Measurements from ENCODE around the gene DCANP1.
A peak's percentile ranks its signal among the peaks of the same experiment; 100 is the strongest.

The DCANP1 gene

GRCh38 chr5:135483254-135483653 lies 36.1 kb upstream of the DCANP1 start:
- TF ChIP-seq Cebpa-rat (IDR thresholded peaks at IDR 0.05), result no peak
- no peak overlapping the region for H3K27ac ChIP-seq
- H3K27me3 ChIP-seq, result peaks cover 29 to 39% (median 36%) of the 10 kb centered on the region in 11 experiments

GRCh38 chr5:135482381-135482933 lies 35.3 kb upstream of the DCANP1 start:
- H3K4me1 ChIP-seq, result peaks cover 0 to 32% (median 4%) of the 10 kb centered on the region in 10 experiments; a peak in 8 of 20 replicates
- no peak overlapping the region for H3K9ac ChIP-seq
- H3K27ac ChIP-seq, result no peak overlapping the region
- H3K9me3 ChIP-seq (replicated peaks in 1 of 11), result no peaks in the 10 kb centered on the region
- no peaks in the 10 kb centered on the region for H3K36me3 ChIP-seq
- peak overlapping the region in 3 of 11 experiments; percentile 72 to 86 (median 83); a peak in 5 of 22 replicates for H3K4me2 ChIP-seq
- no peak for TF ChIP-seq Cebpa-rat (IDR thresholded peaks at IDR 0.05)
- no peak overlapping the region for H3K4me3 ChIP-seq
- H3K27me3 ChIP-seq, result peaks cover 21 to 31% (median 28%) of the 10 kb centered on the region in 11 experiments
- peaks cover 0 to 7% (median 0%) of the 10 kb centered on the region in 11 experiments; a peak in 2 of 22 replicates for H4K20me1 ChIP-seq

More at GRCh38 chr5:135483254-135483653, 36.1 kb upstream of the DCANP1 start:
- H3K9me3 ChIP-seq (replicated peaks in 1 of 11), result no peaks in the 10 kb centered on the region
- H4K20me1 ChIP-seq, result peaks cover 0 to 14% (median 0%) of the 10 kb centered on the region in 11 experiments; a peak in 7 of 22 replicates
- no peak overlapping the region for H3K9ac ChIP-seq
- no peak overlapping the region for H3K4me3 ChIP-seq
- H3K4me2 ChIP-seq, result no peak overlapping the region
- no peaks in the 10 kb centered on the region for H3K36me3 ChIP-seq
- H3K4me1 ChIP-seq, result peaks cover 0 to 37% (median 5%) of the 10 kb centered on the region in 10 experiments; a peak in 9 of 20 replicates

GRCh38 chr5:135481909-135482311 lies 34.8 kb upstream of the DCANP1 start:
- Histone ChIP-seq H4K20me1 (peaks cover 0 to 4% (median 0%) of the 10 kb centered on the region in 11 experiments; a peak in 2 of 22 replicates), H3K4me1 (peaks cover 0 to 27% (median 4%) of the 10 kb centered on the region in 10 experiments; a peak in 8 of 20 replicates), H3K9ac (no peak overlapping the region), H3K36me3 (no peaks in the 10 kb centered on the region), H3K27ac (peak overlapping the region in 1 of 11 experiments; percentile 5; a peak in 1 of 22 replicates), H3K4me2 (peak overlapping the region in 5 of 11 experiments; percentile 25 to 86 (median 72); a peak in 9 of 22 replicates), H3K4me3 (no peak overlapping the region), H3K9me3 (replicated peaks in 1 of 11) (no peaks in the 10 kb centered on the region), H3K27me3 (peaks cover 16 to 26% (median 23%) of the 10 kb centered on the region in 11 experiments)
- no peak for TF ChIP-seq Cebpa-rat (IDR thresholded peaks at IDR 0.05)

- Histone ChIP-seq H3K4me2 (peak overlapping the region in 5 of 11 experiments; percentile 25 to 86 (median 72); a peak in 9 of 22 replicates), H3K4me3 (no peak overlapping the region), H4K20me1 (no peaks in the 10 kb centered on the region; a peak in 1 of 22 replicates), H3K9me3 (replicated peaks in 1 of 11) (no peaks in the 10 kb centered on the region), H3K27me3 (peaks cover 11 to 20% (median 17%) of the 10 kb centered on the region in 11 experiments), H3K27ac (peak overlapping the region in 1 of 11 experiments; percentile 5; a peak in 1 of 22 replicates), H3K9ac (no peak overlapping the region), H3K4me1 (peaks cover 0 to 26% (median 4%) of the 10 kb centered on the region in 10 experiments; a peak in 8 of 20 replicates), H3K36me3 (no peaks in the 10 kb centered on the region)
- TF ChIP-seq Cebpa-rat (IDR thresholded peaks at IDR 0.05), result no peak
These were observed 34.2 kb upstream of the DCANP1 start for GRCh38 chr5:135481387-135481786.

GRCh38 chr5:135480511-135480910 lies 33.4 kb upstream of the DCANP1 start:
- H3K4me3 ChIP-seq, result no peak overlapping the region
- no peaks in the 10 kb centered on the region for H3K36me3 ChIP-seq
- no peaks in the 10 kb centered on the region for H4K20me1 ChIP-seq
- TF ChIP-seq Cebpa-rat (IDR thresholded peaks at IDR 0.05), result no peak
- H3K4me2 ChIP-seq, result peak overlapping the region in 2 of 11 experiments; percentile 42 to 83; a peak in 4 of 22 replicates
- H3K9me3 ChIP-seq (replicated peaks in 1 of 11), result no peaks in the 10 kb centered on the region
- H3K4me1 ChIP-seq, result peaks cover 0 to 26% (median 4%) of the 10 kb centered on the region in 10 experiments; a peak in 8 of 20 replicates
- no peak overlapping the region for H3K9ac ChIP-seq
- peaks cover 2 to 12% (median 9%) of the 10 kb centered on the region in 11 experiments; a peak in 18 of 22 replicates for H3K27me3 ChIP-seq
- H3K27ac ChIP-seq, result no peak overlapping the region

- no peaks in the 10 kb centered on the region for H3K36me3 ChIP-seq
- H3K4me3 ChIP-seq, result no peak overlapping the region
- no peak overlapping the region for H3K4me2 ChIP-seq
- no peaks in the 10 kb centered on the region for H3K9me3 ChIP-seq (replicated peaks in 1 of 11)
- no peaks in the 10 kb centered on the region for H3K27me3 ChIP-seq
- no peak overlapping the region for H3K9ac ChIP-seq
- no peak for TF ChIP-seq Cebpa-rat (IDR thresholded peaks at IDR 0.05)
- H3K4me1 ChIP-seq, result peaks cover 0 to 26% (median 4%) of the 10 kb centered on the region in 10 experiments; a peak in 8 of 20 replicates
- no peaks in the 10 kb centered on the region for H4K20me1 ChIP-seq
- H3K27ac ChIP-seq, result no peak overlapping the region
These were observed 31.8 kb upstream of the DCANP1 start for GRCh38 chr5:135478938-135479337.

GRCh38 chr5:135477613-135478066 lies 30.5 kb upstream of the DCANP1 start:
- Histone ChIP-seq H3K36me3 (no peaks in the 10 kb centered on the region), H3K27ac (no peak overlapping the region), H3K9me3 (replicated peaks in 1 of 11) (no peaks in the 10 kb centered on the region), H3K4me3 (no peak overlapping the region), H3K9ac (no peak overlapping the region), H3K4me2 (no peak overlapping the region), H4K20me1 (no peaks in the 10 kb centered on the region), H3K4me1 (peaks cover 0 to 24% (median 4%) of the 10 kb centered on the region in 10 experiments; a peak in 8 of 20 replicates), H3K27me3 (no peaks in the 10 kb centered on the region)
- TF ChIP-seq Cebpa-rat (IDR thresholded peaks at IDR 0.05), result no peak

GRCh38 chr5:135476615-135477581 lies 29.8 kb upstream of the DCANP1 start:
- Histone ChIP-seq H4K20me1 (peaks cover 0 to under 1% (median 0%) of the 10 kb centered on the region in 11 experiments; a peak in 1 of 22 replicates), H3K9me3 (replicated peaks in 1 of 11) (no peaks in the 10 kb centered on the region), H3K4me2 (no peak overlapping the region), H3K4me3 (no peak overlapping the region), H3K36me3 (no peaks in the 10 kb centered on the region), H3K4me1 (peaks cover 0 to 16% (median 4%) of the 10 kb centered on the region in 10 experiments; a peak in 8 of 20 replicates), H3K9ac (no peak overlapping the region), H3K27ac (no peak overlapping the region), H3K27me3 (no peaks in the 10 kb centered on the region)
- no peak for TF ChIP-seq Cebpa-rat (IDR thresholded peaks at IDR 0.05)

Measured in BLaER1 treated with 17β-estradiol and CSF1 and Interleukin-3, amounts not matched to agents 10 nM and 100 nM (cell line).